GM18907 (cell line): ENCODE results near the gene MYBL2.
A peak's percentile ranks its signal among the peaks of the same experiment; 100 is the strongest.

Source experiments
- ATAC-seq: cut with Tn5 transposase; IDR thresholded peaks from one replicate; pipeline ENCODE4 v1.9.1; 2021; ENCODE audit warnings: mild to moderate bottlenecking, moderate library complexity; ENCODE audit not compliant: unreplicated experiment

MYBL2 gene

DNA sequence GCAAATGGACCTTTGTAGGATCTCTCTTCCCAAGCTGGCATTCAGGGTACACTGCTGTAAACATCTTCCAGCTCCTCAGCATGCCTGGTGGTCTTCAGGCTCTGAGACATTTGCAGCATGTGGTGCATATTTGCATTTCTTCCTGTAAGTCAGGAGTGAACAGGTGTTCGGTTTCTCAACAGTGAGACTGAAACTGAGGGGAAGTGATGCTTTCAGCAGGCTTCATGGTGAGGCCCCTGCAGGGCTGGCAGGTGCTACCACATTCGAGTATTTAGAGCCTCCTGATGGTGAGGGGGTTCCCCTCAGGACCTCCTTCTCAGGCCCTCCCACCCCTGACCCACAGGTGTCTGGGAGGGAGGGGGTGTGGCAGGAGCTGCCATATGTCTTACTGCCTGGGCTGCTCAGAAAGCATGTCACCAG, 15.1 kb downstream of the MYBL2 start:
- ATAC-seq: peak; percentile 91

DNA sequence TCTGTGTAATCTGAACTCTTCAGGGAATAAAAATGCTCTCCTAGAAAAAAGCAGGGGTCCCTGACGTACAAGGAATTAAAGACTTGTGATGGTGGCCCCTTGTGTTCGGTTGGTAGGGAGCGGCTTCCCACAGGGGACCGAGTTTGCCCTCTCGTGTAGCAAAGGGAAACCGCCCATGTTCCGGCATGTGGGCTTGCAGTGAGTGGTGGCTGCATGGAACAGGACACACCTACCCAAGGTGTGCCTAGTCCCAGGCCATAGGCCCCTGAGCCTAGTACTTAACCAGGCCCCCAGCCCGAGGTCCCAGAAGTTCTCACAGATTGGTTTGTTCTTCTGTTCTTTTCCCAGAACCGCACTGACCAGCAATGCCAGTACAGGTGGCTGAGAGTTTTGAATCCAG, 15.5 kb downstream of the MYBL2 start:
- ATAC-seq: peak; percentile 36

DNA sequence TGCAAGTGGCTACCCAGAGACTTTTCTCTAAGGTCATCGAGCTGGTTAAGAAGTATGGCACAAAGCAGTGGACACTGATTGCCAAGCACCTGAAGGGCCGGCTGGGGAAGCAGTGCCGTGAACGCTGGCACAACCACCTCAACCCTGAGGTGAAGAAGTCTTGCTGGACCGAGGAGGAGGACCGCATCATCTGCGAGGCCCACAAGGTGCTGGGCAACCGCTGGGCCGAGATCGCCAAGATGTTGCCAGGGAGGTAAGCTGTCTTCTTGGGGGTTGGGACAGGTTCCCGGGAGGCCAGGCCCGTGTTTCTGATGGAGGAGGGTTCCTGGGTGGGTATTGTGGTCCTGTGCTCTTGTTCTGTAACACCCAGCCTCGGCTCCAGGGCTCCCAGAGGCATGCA, 19.9 kb downstream of the MYBL2 start:
- no peak for ATAC-seq

DNA sequence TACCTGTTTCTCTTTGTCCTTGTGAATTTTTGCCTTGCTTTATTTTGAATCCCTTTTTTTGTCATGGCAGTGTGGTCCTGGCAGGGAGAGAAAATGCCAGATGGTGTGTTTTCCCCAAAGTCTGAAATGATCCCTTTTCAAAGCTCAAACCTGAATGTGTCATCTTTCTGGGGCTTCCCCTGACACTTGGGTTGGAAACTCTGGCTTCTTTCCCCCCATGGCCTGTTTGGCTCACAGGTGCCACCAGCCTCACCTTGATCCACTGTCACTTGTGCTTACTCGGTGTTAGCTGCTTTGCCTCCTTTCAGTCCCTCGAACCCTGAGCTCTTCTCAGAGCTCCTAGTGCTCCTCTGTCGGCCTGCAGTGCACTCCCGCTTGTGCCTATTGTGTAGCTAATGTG, 22.3 kb downstream of the MYBL2 start:
- no peak for ATAC-seq

DNA sequence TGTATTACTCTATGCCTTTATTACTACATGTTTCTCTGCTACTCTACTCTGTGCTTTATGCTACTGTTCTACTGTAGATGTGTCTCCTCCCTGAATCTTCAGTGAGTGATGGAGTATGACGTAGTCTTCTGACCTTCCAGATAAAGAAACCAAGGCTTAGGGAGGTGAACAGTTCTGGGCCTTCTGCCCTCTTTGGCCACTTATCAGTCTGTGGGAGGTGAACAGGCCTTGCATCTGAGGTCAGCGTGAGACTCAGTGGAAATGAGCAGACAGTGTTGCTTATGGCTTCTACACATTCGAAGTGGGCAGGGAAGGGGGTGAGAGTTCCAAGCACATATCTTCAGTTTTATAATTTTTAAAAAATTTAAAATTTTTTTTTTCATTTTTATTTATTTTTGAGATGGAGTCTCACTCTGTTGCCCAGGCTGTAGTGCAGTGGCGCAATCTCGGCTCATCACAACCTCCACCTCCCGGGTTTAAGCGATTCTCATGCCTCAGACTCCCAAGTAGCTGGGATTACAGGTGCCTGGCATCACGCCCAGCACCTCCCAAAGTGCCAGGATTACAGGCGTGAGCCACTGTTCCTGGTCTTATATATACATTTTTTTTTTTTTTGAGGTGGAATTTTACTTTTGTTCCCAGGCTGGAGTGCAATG, 24.2 kb downstream of the MYBL2 start:
- ATAC-seq: no peak

DNA sequence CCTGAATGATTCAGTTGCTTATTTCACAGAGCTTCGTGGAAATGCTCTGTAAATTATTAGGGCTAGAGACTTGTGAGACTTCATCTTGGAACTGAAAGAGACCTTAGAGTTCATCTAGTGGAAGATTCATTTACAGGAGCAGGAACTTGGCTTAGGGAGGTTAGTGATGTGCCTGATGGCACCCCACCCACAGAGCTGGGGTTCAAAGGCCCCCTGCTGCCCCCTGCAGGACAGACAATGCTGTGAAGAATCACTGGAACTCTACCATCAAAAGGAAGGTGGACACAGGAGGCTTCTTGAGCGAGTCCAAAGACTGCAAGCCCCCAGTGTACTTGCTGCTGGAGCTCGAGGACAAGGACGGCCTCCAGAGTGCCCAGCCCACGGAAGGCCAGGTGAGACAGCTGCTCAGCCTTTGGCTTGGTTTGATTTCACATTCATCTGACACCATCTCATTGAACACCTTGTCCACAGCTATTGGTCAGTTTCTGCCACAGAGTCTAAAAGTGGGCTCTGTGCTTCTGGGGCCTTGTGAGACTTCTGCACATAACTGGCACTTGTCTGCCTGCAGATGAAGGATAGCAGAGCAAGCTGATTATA, 25.1 kb downstream of the MYBL2 start:
- ATAC-seq: no peak

DNA sequence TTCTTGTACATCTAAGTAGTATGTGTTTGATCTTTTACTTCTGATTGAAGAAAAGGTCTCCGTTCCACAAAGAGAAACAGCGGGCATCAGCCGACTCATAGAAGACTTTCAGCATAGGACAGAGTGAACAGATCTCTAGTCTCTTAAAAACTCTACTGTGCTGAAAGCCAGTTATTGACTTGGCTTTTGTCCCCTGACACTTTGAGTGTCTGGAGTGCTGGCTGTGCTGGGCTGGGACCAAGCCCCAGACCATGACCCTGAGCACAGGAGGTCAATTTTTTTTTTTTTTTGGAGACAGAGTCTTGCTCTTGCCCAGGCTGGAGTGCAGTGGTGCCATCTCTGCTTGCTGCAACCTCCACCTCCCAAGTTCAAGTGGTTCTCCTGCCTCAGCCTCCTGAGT, 27.8 kb downstream of the MYBL2 start:
- no peak for ATAC-seq

DNA sequence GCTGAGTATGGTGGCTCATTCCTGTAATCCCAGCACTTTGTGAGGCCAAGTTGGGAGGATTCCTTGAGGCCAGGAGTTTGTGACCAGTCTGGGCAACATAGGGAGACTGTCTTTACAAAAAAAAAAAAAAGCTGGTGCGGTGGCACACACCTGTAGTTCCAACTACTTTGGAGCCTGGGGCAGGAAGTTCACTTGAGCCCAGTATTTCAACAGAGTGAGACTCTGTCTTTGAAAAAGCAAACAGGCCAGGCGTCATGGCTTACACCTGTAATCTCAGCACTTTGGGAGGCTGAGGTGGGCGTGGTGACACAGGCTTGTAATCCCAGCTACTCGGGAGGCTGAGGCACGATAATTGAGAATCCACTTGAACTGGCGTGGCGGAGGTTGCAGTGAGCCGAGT, 28.7 kb downstream of the MYBL2 start:
- ATAC-seq: no peak

DNA sequence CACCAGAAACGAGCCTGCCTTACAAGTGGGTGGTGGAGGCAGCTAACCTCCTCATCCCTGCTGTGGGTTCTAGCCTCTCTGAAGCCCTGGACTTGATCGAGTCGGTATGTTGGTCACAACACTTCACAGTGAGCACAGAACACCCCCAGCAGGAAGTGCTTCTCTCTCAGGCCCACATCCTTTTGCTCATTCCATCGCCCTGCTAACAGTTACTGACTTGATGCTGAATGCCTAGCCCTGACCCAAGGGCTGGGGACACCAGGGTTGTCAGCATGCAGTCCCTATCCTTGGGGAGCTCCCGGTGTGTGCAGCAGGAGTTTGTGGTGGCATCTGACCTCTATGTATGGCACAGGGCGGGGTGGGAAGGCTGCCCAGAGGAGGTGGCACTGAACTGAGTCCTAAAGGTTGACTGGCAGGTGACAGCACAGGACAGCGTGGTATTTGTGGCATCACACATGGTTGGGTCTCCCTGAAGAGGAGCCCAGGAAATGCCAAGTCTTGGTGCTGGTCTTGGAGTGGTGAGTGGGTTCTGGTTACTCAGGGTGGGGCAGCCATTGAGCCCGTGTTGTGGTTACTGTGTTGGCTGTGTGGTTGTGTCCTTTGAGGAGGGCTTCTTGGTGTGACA, 33.1 kb downstream of the MYBL2 start:
- no peak for ATAC-seq

DNA sequence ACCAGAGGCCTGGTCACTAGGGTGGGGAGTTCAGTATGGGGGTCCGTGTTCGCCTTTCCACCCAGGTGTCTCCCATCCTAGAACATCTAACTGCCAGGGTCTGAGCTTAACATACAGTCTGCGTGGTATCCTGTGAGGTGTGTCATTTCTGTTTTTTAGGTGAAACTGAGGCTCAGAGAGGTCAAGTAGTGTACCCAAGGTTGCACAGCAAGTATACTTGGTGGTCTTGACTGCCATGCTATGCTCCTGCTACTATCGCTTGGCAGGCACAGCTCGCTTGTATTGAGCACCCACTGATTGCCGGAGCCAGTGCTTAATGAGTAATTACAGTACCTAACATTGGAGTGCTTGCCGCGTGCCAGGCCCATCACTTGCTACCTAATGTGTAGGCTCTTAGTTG, 33.7 kb downstream of the MYBL2 start:
- ATAC-seq: no peak

DNA sequence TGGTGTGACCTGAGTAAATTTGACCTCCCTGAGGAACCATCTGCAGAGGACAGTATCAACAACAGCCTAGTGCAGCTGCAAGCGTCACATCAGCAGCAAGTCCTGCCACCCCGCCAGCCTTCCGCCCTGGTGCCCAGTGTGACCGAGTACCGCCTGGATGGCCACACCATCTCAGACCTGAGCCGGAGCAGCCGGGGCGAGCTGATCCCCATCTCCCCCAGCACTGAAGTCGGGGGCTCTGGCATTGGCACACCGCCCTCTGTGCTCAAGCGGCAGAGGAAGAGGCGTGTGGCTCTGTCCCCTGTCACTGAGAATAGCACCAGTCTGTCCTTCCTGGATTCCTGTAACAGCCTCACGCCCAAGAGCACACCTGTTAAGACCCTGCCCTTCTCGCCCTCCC, 35.6 kb downstream of the MYBL2 start:
- no peak for ATAC-seq

DNA sequence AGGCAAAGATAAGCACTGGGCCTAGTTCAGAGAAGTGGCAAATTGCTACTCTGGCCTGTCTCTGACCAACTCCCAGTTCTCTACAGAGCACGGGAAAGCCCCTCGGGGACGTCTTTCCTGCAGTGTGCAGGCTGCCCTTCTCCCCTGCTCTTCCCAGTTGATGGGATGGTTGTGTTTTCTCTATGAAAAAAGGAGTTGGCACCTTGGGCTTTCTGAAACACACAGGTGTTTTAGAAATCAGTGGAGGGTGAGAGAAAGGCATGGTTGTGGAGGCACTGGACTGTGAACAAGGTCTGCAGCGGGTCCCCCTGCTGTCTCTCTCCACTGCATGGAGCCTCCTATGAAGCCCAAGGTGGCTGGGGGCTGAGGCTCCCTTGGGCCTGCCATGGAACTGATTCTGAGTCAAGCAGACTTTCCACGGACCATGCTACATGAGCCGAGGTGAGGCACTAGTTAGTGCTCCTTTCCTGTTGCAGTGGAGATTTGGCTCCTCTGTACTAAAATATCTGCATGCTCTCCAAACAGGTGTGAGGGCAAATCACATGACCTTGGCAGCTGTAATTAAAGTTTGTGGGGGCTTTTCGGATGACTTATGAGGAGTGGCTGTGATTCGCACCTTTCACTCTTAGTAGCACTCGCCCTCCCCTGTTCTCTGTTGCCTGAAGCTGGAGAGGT, 43.6 kb downstream of the MYBL2 start:
- ATAC-seq: peak; percentile 62

DNA sequence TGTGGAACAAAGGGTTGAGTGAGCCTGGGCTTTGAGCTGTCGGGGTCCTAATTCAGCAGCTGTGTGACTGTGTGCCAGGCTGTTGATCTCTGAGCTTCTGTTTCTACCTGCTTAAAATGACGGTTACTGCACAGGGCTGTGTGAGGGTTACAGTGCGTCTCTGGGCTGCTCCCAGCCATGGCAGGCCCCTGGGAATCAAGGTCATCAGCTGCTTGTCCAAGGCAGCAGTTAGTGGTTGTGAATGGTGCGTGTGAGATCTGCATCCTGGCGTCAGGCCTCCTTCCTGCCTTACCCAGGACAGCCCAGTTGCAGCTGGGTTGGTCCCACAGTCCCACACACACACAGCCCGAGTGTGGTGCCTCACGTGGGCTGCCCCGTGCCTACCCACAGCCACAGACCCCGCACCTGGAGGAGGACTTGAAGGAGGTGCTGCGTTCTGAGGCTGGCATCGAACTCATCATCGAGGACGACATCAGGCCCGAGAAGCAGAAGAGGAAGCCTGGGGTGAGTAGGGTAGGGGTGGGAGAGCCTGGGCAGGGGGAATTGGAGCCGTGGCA, 44.3 kb downstream of the MYBL2 start:
- ATAC-seq: no peak

DNA sequence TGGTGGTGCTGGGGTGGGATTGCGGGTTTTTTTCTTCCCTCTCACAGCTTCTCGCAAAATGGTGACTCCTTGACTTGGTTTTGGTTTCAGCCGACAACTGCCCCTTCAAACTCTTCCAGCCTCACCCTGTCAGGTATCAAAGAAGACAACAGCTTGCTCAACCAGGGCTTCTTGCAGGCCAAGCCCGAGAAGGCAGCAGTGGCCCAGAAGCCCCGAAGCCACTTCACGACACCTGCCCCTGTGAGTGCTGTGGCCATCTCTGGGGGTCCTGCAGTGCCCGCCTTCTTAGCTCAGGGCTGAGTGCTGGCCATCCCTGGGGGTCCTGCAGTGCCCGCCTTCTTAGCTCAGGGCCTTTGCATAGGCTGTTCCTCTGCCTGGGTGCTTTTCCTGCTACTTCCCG, 48.1 kb downstream of the MYBL2 start:
- ATAC-seq: no peak

DNA sequence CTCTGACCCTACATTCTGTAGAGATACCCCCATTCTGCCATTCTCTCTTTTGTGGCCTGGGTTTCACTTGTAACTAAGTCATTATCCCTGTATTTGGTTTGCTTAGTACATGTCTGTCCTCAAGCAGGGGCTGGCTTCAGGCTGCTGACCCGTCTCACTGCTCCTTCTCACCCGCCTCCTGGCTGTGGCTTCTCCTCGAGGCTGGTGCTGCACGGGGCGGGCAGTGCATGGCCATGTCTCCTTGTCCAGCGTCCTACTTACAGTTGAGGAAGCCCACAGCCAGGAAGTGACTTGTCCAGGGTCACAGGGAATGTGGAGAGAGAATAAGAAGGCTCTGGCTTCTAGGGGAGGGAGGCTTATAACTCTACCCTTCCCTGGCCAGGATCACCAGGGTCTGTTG, 48.6 kb downstream of the MYBL2 start:
- ATAC-seq: no peak

DNA sequence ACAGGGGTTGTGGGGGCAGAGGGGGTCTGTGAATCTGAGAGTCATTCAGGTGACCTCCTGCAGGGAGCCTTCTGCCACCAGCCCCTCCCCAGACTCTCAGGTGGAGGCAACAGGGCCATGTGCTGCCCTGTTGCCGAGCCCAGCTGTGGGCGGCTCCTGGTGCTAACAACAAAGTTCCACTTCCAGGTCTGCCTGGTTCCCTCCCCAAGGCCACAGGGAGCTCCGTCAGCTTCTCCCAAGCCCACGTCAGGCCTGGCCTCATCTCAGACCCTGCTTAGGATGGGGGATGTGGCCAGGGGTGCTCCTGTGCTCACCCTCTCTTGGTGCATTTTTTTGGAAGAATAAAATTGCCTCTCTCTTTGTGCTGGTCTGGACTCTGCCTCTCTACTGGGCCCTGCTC, 49.2 kb downstream of the MYBL2 start:
- ATAC-seq: no peak

DNA sequence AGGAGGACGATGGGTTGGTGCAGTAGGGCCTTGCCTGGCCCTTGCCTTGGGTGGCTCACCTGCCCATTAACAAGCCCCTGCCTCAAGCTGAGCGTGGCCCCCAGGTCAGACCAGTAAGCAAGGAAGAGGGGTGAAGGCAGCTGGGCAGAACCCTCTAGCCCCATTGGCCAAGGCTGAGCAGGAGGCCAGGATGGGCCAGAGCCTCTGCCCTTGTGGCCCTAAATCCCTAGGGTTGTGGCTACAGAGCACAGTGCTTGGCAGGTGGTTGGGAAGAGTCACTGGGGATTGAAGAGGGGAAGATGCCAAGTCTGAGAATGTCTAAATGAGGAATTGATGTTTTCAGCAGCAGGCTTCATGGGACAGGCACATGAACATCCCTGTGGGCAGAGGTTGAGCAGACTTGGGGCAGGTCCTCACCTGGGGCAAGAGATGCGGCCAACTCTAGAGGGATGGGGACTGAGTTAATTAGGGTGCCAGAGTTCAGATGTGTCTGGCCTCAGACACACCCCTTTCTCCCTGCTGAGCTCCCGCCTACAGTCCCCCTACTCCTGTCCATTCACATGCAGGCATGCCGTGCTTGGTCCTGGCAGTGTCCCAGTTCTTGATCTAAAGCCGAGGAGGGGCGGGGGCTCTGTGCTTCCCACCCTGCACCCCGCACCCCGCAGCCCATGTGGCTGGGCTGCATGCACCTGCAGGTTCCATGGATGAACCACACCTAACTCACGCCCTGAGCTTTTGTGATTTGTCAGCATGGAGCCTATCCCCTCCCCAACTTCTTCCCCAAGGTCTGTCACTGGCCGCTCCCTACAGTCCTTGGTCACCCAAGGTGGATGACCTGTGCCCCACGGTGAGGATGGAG, 50.1 kb downstream of the MYBL2 start:
- ATAC-seq: no peak

DNA sequence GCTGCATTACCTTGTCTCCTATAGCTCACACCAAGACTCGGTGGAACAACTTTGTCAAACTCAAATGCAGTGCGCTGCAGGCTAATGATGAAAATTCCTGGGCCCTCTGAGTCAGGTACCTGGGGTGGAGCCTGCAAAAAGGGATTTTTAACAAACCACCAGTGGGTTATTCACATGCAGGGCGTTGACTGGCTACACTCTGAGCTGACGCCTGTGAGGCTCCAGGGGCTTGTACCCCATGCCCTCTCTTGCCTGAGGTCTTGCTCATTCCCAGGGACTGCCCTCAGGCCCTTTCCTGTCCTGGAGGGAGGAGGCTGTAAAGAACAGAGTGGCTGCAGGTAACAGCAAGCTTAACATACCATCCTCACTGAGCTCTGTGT, 50.7 kb downstream of the MYBL2 start:
- no peak for ATAC-seq

DNA sequence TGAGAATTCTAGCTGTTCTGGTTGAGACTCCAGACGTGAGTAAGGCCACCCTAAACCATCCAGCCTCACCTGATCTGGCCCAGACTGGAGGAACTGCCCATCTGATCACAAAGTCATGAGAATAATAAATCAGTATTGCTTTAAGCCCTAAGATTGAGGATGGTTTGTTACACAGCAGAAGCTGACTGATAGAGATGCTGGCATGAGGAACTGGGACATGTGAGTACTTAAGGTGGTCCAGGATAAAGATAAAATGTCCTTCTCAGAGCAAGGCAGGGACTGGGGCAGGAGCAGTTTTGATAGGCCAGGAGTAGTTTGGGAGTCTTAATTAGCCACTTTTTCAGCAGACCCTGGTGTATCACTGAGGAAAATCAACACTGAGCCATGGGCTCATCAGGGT, 53.1 kb downstream of the MYBL2 start:
- ATAC-seq: no peak

DNA sequence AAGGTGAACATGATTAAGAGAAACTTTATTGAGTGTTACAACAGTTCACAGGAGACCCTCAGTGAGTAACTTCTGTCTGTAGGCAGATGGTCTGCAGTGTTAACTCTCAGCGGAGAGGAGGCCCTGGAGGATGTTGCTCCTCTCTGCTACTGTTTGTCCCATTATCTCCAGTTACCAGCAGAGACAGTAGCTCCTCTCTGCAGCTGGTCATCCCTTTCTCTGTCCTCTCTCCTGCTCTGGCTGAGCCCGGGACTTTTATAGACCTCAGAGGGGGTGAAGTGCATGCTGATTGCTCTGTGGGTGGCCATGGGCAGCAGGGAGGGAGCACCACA, 54.1 kb downstream of the MYBL2 start:
- ATAC-seq: no peak
